Measurements from ENCODE around the gene TADA3. TPM values are rescaled to one million over a fixed set of nuclear protein-coding genes. Genes with fewer than 3 reads are reported as not detected.
"Not testable (repeated sequence)": the region's sequence is repeated elsewhere in the genome, so short reads cannot be mapped to it uniquely, and the experiment has no call there.

Gene TADA3
- total RNA-seq, 3 donors from 2014 or later, result 66.1 to 73.4 (median 70.1) TPM

DNA sequence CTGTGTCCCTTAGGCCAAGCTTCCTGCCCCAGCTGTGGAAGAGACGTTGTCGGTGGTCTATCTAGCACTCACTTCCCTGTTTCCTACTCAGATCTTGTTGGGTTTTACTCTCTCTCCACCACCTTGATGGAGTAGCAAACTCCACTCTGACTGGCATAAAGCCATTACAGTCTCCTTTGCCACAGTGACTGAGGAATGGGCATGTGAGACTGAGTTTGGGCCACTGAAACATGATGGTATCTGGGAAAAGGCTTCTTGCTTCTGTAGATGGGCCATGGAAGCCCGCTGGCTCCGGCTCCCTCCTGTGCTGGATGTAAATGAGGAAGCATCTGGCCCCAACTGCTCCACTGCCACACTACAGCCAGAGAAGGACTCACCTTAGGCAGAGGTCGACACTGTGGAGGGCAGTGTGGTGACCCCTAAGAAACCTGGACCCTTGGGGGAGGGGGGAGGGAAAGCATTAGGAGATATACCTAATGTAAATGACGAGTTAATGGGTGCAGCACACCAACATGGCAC is 13.1 kb downstream of the TADA3 start:
- Histone ChIP-seq H3K27me3 (no peaks in the 10 kb centered on the region), H3K4me3 (no peak overlapping the region), H3K9me3 (no peaks in the 10 kb centered on the region), H3K27ac (peak overlapping the region in 1 of 2 donors; percentile 82), H3K4me1 (no peaks in the 10 kb centered on the region), H3K36me3 (no peaks in the 10 kb centered on the region)
- no peak for DNase-seq (ENCODE audit: low spot score in 2 of 2)
- TF ChIP-seq POLR2A (IDR thresholded peaks at IDR 0.05) (no peak), POLR2AphosphoS5 (IDR thresholded peaks at IDR 0.05) (no peak)
- TF ChIP-seq, protein P1, sequence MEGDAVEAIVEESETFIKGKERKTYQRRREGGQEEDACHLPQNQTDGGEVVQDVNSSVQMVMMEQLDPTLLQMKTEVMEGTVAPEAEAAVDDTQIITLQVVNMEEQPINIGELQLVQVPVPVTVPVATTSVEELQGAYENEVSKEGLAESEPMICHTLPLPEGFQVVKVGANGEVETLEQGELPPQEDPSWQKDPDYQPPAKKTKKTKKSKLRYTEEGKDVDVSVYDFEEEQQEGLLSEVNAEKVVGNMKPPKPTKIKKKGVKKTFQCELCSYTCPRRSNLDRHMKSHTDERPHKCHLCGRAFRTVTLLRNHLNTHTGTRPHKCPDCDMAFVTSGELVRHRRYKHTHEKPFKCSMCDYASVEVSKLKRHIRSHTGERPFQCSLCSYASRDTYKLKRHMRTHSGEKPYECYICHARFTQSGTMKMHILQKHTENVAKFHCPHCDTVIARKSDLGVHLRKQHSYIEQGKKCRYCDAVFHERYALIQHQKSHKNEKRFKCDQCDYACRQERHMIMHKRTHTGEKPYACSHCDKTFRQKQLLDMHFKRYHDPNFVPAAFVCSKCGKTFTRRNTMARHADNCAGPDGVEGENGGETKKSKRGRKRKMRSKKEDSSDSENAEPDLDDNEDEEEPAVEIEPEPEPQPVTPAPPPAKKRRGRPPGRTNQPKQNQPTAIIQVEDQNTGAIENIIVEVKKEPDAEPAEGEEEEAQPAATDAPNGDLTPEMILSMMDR (IDR thresholded peaks at IDR 0.05), result no peak
- intact Hi-C loops (cut with DNase I; ENCODE audit: low total_unique reads), result no loop called here

DNA sequence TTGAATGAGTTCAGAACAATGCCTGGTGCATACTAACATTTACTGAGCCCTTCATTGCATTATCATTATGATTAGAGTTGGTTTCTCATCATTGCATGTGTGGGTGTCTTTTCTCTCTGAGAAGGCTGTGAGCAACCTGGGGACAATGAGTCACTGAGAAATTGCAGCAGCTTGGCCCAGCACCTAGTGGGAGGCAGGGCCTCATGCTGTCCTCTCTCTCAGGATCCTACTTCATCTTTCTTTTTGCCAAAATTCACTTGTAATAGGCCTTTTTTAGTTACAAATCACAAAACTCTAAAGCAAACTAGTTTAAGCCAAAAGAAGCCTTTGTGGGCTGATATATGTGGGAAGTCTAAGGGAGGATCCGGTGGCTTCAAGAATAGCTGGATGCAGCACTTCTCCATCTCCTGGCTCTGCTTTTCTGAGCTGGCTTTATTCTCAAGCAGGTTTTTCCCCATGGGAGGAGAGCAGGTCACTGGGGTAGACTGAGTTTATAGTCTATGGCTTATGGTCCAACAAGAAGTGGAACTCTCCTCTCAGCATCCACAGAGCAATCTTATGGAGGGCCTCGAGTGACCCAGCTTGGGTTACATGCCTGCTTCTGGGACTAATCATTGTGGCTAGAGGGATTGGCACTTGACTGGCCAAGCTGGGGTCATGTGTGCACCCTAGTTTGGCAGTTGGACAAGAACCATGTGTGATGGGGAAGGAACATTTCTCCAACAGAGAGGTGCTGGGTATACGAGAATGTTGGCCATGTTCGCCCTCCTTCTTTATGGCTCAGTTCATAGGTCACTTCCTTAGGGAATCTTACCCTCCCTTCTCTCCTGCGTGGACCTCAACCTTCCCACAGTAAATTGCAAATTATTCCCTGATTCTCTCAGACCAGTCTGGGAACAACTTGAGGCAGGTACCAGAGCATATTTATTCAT is 13.9 kb downstream of the TADA3 start:
- no peak overlapping the region for H3K4me3 ChIP-seq
- intact Hi-C loops (cut with DNase I; ENCODE audit: low total_unique reads), result no loop called here
- H3K9me3 ChIP-seq, result no peaks in the 10 kb centered on the region
- H3K4me1 ChIP-seq, result no peaks in the 10 kb centered on the region
- no peaks in the 10 kb centered on the region for H3K36me3 ChIP-seq
- peak overlapping the region in 1 of 2 donors; percentile 84 for H3K27ac ChIP-seq
- DNase-seq (ENCODE audit: low spot score in 2 of 2), result no peak
- no peaks in the 10 kb centered on the region for H3K27me3 ChIP-seq
- TF ChIP-seq, protein P1 (IDR thresholded peaks at IDR 0.05), result no peak

DNA sequence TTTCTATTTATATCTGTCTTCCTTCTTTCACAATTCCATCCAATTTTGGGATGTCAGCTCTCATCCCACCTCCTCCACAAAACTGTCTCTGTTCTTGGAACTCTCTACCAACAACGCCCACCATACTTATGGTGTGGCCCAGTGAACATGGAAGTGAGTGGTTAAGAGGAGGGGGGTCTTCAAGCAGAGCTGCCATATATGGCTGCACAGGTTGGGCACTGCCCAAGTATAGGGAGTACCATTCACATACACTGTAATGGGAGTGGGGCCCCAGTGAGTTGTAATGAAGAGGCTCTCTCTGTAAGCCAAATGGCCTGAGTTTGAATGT is 14.6 kb downstream of the TADA3 start:
- Histone ChIP-seq H3K27me3 (no peaks in the 10 kb centered on the region), H3K4me3 (no peak overlapping the region), H3K4me1 (no peaks in the 10 kb centered on the region), H3K9me3 (no peaks in the 10 kb centered on the region), H3K36me3 (no peaks in the 10 kb centered on the region), H3K27ac (peak overlapping the region in 1 of 2 donors; percentile 84)
- DNase-seq (ENCODE audit: low spot score in 2 of 2), result no peak
- TF ChIP-seq POLR2A (IDR thresholded peaks at IDR 0.05) (no peak), POLR2AphosphoS5 (IDR thresholded peaks at IDR 0.05) (no peak)
- TF ChIP-seq, protein P1 (IDR thresholded peaks at IDR 0.05), result no peak
- intact Hi-C loops (cut with DNase I; ENCODE audit: low total_unique reads), result no loop called here

DNA sequence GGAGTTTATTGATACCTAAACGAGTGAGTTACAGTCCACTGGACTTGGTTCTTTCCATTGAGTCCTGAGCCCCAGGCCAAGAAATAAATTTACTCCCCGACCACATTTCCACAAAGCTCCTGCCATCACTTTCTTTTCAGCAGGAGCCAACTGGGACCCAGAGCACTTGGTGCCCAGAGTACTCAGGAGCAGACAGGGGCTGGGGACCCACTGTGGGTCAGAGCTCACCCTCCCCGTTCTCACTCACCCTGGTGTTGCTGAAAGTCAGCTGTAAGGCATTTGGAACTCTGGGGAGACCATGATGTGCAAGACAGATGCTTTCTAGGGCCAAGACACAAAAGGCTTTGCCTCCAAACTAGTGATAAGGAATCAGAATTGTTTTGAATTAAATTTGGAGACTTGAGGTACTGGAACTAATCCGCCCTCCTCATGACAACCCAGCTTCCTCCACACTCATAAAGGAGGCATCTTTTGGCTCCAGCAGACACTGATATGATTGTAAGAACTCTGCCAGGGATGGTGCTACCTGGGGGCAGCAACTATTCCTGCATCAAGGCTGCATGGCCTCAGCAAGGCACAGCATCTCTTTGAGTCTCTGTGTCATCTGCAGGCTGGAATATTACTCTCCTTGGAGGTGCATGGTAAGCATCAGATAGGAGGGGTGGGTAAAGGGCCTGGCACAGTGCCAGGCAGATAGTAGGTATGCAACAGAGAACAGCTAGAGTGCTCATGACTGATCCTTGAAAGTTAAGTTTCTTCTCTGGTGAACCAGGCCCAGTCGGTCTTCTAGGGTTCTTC is 15.2 kb downstream of the TADA3 start:
- Histone ChIP-seq H3K4me1 (no peaks in the 10 kb centered on the region), H3K27me3 (no peaks in the 10 kb centered on the region), H3K36me3 (no peaks in the 10 kb centered on the region), H3K4me3 (no peak overlapping the region), H3K27ac (no peak overlapping the region), H3K9me3 (no peaks in the 10 kb centered on the region)
- no peak for DNase-seq (ENCODE audit: low spot score in 2 of 2)
- TF ChIP-seq POLR2AphosphoS5 (IDR thresholded peaks at IDR 0.05) (no peak), POLR2A (IDR thresholded peaks at IDR 0.05) (no peak)
- TF ChIP-seq, protein P1 (IDR thresholded peaks at IDR 0.05), result no peak
- intact Hi-C loops (cut with DNase I; ENCODE audit: low total_unique reads), result no loop called here

DNA sequence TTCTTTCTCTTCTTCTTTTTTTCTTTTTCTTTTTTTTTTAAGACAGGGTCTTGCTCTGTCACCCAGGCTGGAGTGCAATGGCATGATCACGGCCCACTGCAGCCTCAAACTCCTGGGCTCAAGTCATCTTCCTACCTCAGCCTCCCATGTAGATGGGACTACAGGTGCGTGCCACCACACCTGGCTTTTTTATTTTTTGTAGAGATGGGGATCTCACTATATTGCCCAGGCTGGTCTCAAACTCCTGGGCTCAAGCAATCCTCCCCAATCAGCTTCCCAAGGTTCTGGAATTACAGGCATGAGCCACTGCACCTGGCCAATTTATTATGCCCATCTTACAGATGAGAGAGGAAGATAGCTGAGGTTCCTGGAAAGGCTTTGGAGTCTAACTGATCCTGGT is 21.3 kb downstream of the TADA3 start:
- intact Hi-C loops (cut with DNase I; ENCODE audit: low total_unique reads); H3K9me3 ChIP-seq; H3K4me3 ChIP-seq; H3K27me3 ChIP-seq; H3K36me3 ChIP-seq; DNase-seq (ENCODE audit: low spot score in 2 of 2); H3K4me1 ChIP-seq: not testable (repeated sequence)
- H3K27ac ChIP-seq, result peak overlapping the region in 1 of 2 donors; percentile 79

Measured in breast epithelium (tissue), 4 donors.